ENCODE data around the gene ZNF691.
"Not testable (repeated sequence)": the region's sequence is repeated elsewhere in the genome, so short reads cannot be mapped to it uniquely, and the experiment has no call there.

ZNF691 gene

DNA sequence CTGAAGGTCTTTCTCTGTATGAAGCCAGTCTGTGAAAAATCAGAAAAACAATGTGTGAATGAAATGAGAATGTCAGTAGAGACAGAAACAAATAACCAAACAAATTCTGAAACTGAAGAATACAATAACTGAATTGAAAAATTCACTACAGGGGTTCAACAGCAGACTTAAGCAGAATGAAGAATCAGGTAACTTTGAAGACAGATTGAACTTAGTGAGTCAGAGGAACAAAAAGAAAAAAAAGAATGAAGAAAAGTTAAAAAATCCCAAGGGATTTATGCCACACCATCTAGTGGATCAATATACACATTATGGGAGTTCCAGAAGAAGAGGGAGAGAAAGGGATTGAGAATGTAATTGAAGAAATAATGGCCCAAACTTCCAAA is 14.6 kb downstream of the ZNF691 start:
- no peak for FAIRE-seq

GRCh38 chr1:42866549-42866948 is 20.1 kb downstream of the ZNF691 start:
- FAIRE-seq: no peak

DNA sequence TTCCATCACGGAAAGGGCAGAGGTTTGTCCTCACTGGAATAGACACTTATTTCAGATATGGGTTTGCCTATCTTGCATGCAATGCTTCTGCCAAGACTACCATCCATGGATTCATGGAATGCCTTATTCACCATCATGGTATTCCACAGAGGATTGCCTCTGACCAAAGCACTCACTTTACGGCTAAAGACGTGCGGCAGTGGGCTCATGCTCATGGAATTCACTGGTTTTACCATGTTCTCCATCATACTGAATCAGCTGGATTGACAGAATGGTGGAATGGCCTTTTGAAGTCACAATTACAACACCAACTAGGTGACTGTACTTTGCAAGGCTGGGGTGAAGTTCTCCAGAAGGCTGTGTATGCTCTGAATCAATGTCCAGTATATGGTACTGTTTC is 22.1 kb downstream of the ZNF691 start:
- not testable (repeated sequence) for FAIRE-seq

DNA sequence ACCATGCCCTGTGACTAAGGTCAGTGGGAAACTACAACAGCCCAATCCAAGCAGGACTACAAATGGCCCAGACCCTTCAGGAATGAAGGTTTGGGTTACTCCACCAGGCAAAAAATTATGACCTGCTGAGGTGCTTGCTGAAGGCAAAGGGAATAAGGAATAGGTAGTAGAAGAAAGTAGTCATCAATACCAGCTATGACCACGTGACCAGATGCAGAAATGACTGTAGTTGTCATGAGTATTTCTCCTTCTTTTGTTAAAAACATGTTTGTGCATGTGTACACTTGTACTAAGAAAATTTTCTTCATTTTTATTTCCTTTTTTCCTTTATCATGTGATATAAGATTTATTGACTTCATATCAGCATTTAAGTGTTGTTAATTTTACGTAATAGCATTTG is 22.8 kb downstream of the ZNF691 start:
- not testable (repeated sequence) for FAIRE-seq

- FAIRE-seq: not testable (repeated sequence)
Measured at GRCh38 chr1:42869751-42870150, 23.3 kb downstream of the ZNF691 start.

DNA sequence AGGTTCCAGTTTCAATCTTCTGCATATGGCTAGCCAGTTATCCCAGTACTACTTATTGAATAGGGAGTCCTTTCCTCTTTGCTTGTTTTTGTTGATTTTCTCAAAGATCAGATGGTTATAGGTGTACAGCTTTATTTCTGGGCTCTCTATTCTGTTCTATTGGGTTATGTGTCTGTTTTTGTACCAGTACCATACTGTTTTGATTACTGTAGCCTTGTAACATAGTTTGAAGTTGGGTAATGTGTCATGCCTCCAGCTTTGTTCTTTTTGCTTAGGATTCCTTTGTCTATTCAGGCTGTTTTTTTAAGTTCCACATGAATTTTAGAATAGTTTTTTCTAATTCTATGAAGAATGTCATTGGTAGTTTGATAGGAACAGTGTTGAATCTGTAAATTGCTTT is 26.7 kb downstream of the ZNF691 start:
- FAIRE-seq: not testable (repeated sequence)

DNA sequence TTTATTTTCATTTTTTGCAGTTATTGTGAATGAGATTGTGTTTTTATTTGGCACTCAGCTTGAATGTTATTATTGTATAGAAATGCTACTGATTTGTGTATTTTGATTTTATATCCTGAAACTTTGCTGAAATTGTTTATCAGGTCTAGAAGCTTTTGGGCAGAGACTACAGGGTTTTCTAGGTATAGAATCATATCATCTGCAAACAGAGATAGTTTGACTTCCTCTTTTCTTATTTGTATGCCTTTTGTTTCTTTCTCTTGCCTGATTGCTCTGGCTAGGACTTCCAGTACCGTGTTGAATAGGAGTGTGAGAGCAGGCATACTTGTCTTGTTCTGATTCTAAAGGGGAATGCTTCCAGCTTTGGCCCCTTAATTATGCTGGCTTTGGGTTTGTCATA is 27.3 kb downstream of the ZNF691 start:
- no peak for FAIRE-seq

- no peak for FAIRE-seq
Measured at GRCh38 chr1:42876009-42876408, 29.6 kb downstream of the ZNF691 start.

GRCh38 chr1:42877380-42877779 is 31.0 kb downstream of the ZNF691 start:
- FAIRE-seq: no peak

DNA sequence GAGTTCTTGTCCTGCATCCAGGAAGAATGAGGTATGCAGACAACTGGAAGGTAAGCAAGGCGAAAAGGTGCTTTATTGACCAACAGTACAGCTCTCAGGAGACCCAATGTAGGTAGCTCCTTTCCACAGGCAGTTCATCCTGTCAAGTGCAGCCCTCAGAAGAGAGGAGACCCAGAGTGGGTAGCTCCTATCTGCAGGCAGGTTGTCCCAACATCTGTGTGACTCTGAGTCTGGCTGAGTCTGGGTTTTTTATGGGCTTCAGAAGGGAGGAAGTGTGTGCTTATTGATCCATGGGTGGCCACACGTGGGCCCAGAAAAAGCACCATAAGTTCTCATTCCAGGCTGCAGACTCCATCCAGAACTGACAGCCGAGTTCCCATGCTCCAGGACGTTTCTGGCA is 34.0 kb downstream of the ZNF691 start:
- FAIRE-seq: no peak

- FAIRE-seq: no peak
Measured at GRCh38 chr1:42886046-42886739, 39.8 kb downstream of the ZNF691 start.

- no peak for FAIRE-seq
Measured at GRCh38 chr1:42886800-42887199, 40.4 kb downstream of the ZNF691 start.

GRCh38 chr1:42887366-42887765 is 41.0 kb downstream of the ZNF691 start:
- FAIRE-seq: no peak

DNA sequence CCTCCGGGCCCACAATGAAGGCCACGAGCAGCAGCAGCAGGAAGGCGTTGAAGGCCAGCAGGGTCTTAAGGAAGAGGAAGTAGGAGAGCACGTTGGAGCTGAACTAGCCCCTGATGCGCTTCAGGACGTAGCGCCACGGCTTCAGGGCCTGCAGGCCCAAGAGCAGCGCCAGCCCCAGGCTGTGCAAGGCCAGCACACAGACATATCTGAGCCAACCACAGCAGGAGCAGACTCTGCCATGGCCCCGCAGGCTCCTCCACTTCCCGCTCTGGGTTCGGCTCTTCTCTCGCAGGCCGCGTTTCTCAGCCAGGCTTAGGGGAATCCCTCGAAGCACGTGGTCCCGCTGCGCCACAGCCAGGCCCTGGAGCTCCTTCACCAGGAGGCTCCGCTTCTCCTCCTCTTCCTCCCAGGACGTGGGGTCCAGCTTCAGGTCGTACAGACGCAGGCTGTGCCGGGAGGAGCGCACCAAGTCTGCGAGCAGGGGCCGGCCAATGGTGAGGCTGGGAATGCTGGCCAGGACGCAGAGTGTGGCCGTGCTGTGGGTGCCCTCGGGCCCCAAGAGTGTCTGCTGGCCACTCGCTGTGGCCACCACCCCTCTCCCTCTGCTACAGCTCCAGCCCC is 41.7 kb downstream of the ZNF691 start:
- no peak for FAIRE-seq

- no peak for FAIRE-seq
Measured at GRCh38 chr1:42889264-42889663, 42.9 kb downstream of the ZNF691 start.

- FAIRE-seq: no peak
Measured at GRCh38 chr1:42891465-42892138, 45.2 kb downstream of the ZNF691 start.

GRCh38 chr1:42899960-42900359 is 53.5 kb downstream of the ZNF691 start:
- not testable (repeated sequence) for FAIRE-seq

Data from TTC549 (cell line).